Aorta (tissue), 5 donors: Measurements from ENCODE around the gene RFX3. TPM values are rescaled to one million over a fixed set of nuclear protein-coding genes. Genes with fewer than 3 reads are reported as not detected.

Experiments
- ATAC-seq: fragments of 200-7000 bp; cut with Tn5 transposase; one replicate; pipeline ENCODE4 v1.9.1; 2022; ENCODE audit warnings: moderate library complexity; ENCODE audit not compliant: low FRiP score
- DNase-seq, 2 donors: peaks; one replicate each; pipeline ENCODE4 v3.0.0-alpha.2; 2020
- H3K27ac ChIP-seq, 2 donors: one replicate each; pipeline ENCODE4 v1.5.1; 2013; ENCODE audit warnings: low read length in 2 of 2, mild to moderate bottlenecking in 2 of 2, moderate library complexity in 2 of 2, control low read depth in 1 of 2, inconsistent platforms in 1 of 2, low read depth in 1 of 2
- H3K27me3 ChIP-seq, 2 donors: one replicate each; pipeline ENCODE4 v1.6.1; 2013; ENCODE audit warnings: control low read depth in 1 of 2, low read length in 1 of 2, mild to moderate bottlenecking in 1 of 2, moderate library complexity in 1 of 2; ENCODE audit not compliant: insufficient read depth in 2 of 2, control insufficient read depth in 1 of 2
- H3K36me3 ChIP-seq, 2 donors: one replicate each; pipeline ENCODE4 v1.6.1; 2013; ENCODE audit warnings: control low read depth in 1 of 2, low read length in 1 of 2, mild to moderate bottlenecking in 1 of 2; ENCODE audit not compliant: insufficient read depth in 2 of 2, control insufficient read depth in 1 of 2
- H3K4me1 ChIP-seq, 2 donors: one replicate each; pipeline ENCODE4 v1.6.1; 2013; ENCODE audit warnings: low read length in 2 of 2, control low read depth in 1 of 2, mild to moderate bottlenecking in 1 of 2, moderate library complexity in 1 of 2; ENCODE audit not compliant: insufficient read depth in 2 of 2, control insufficient read depth in 1 of 2
- H3K4me3 ChIP-seq, 2 donors: one replicate each; pipeline ENCODE4 v1.5.1; 2013; ENCODE audit warnings: low read length in 2 of 2, control low read depth in 1 of 2, mild to moderate bottlenecking in 1 of 2
- H3K9me3 ChIP-seq: one replicate; pipeline ENCODE4 v1.6.1; 2013; ENCODE audit warnings: mild to moderate bottlenecking, low read length; ENCODE audit not compliant: control insufficient read depth
- WGBS, 2 donors: extraction: QIAGEN DNeasy Blood & Tissue Kit; methylation state at CpG; one replicate each; pipeline ENCODE4 v1.1.7; 2013; 5-methylcytosine and 5-hydroxymethylcytosine counted together
- intact Hi-C, 2 donors: fragments of 100-400 bp; cut with DNase I; formaldehyde crosslinking; loops; one replicate each; pipeline versions ENCODE4 v1.14.2 to v1.15.0; 2022
- polyA plus RNA-seq, 2 donors: library from polyadenylated mRNA; stranded (reverse); fragments of 200-250 nt; gene quantifications; one replicate each; pipeline ENCODE4 v1.2.3, GENCODE V29; 2013
- total RNA-seq, 2 donors: library from RNA; stranded (reverse); fragmentation: NEBNext Ultra II Directional; extraction: Animal tissue kit (Norgen Biotek cat#: 25700); gene quantifications; one replicate each; pipeline ENCODE4 v1.2.1, GENCODE V29; 2021
- donor health status: healthy with polysubstance abuse.
- donor health status: Bipolar disorder and iron deficiency.
- donor health status: DM: no; HTN: no; CAD: no.
- donor health status: DM: no; HTN: no; CAD: no.
- donor health status: DM: yes; HTN: yes; CAD: no.

The RFX3 gene
- total and polyA plus RNA-seq, 4 donors, result 0.38 to 22.4 (median 5.9) TPM

DNA sequence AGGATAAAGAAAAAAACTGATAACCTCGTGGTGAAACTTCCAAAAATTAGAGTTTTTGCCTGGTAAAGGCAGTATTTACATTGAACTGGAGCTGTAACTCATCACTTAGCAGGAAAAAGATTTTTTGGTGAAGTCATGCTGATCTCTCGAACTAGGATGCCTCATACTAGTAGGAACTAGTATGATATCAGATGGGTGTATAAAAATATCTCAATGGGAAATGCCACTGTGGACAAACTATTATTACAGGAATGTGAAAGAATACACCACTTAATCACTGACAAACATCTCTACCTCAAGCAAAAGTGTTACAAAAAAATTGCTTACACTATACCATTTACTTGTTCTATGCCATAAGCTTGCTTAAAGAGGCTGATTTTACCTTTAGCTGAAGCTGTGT, 28.4 kb downstream of the RFX3 start:
- Histone ChIP-seq H3K27me3 (no peaks in the 10 kb centered on the region), H3K36me3 (no peaks in the 10 kb centered on the region), H3K27ac (no peak overlapping the region), H3K4me1 (no peaks in the 10 kb centered on the region), H3K4me3 (no peak overlapping the region), H3K9me3 (no peaks in the 10 kb centered on the region)
- intact Hi-C loops, result no loop called here
- WGBS, 2 donors, result 64 to 74% methylated on average over 2 of the region's 2 CpGs
- ATAC-seq (no peak), DNase-seq (no peak)

DNA sequence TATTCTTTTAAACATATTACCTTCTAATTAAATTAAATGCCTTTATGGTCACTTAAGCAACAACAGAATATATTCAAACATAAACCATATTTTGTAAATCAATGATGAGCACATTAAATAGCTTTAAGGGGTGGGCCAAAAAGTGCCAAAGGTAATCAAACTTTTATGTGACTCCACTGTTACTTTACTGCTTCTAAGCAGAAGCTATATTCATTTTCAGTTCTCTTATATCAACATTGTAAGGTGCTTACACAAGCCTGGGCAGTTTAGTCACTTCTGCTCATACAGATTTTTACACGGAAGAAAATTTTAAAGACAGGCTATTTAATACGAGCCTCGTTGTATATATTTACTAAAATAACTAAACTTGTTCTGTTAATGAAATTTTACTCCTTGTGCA, 29.9 kb downstream of the RFX3 start:
- Histone ChIP-seq H3K4me3 (no peak overlapping the region), H3K27ac (no peak overlapping the region), H3K36me3 (no peaks in the 10 kb centered on the region), H3K4me1 (no peaks in the 10 kb centered on the region), H3K27me3 (no peaks in the 10 kb centered on the region), H3K9me3 (no peaks in the 10 kb centered on the region)
- ATAC-seq (no peak), DNase-seq (no peak)
- WGBS, 2 donors, result 79 to 82% methylated on average over 3 of the region's 3 CpGs
- intact Hi-C loops, result no loop called here

DNA sequence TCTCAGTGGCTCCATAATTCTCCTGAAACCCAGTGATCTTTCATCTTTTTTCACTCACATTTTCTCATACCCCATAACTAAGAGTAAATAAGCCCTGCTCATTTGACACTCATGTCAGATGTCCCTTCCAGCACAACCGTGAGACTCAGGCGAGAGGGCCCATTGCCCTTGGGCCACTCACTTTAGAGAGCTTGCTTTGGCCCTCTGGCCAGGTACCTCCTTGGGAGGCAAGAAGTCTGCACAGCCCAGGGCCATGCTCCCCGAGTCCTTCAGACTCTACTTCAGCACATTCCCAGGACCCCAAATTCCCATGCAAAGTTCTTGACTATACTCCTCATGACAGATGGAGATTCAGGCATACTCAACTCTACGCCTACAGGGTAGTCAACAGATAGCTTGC, 33.6 kb downstream of the RFX3 start:
- ATAC-seq (no peak), DNase-seq (no peak)
- WGBS, 2 donors, result 92 to 96% methylated on average over 4 of the region's 4 CpGs
- intact Hi-C loops, result no loop called here
- Histone ChIP-seq H3K9me3 (no peaks in the 10 kb centered on the region), H3K4me3 (no peak overlapping the region), H3K27me3 (no peaks in the 10 kb centered on the region), H3K36me3 (no peaks in the 10 kb centered on the region), H3K4me1 (no peaks in the 10 kb centered on the region), H3K27ac (no peak overlapping the region)

DNA sequence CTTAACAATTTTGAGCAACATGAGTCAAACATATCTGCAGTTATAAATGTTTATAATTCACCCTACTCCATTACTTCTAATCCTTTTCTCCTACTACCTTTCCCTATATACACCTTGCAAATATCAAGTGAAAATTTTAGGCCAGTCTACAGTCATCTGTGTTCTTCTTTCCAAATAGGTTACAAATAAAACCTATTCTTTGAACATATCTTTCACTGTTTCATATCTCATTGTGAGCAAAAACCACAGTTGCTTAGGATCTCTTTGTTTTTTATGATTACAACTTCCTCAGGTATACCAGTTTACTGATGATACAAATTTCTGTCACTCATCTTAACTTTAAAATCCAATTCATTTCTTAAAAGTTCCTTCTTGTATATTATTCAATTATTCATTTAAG, 34.4 kb downstream of the RFX3 start:
- Histone ChIP-seq H3K36me3 (no peaks in the 10 kb centered on the region), H3K27me3 (no peaks in the 10 kb centered on the region), H3K4me1 (no peaks in the 10 kb centered on the region), H3K27ac (no peak overlapping the region), H3K4me3 (no peak overlapping the region), H3K9me3 (no peaks in the 10 kb centered on the region)
- intact Hi-C loops, result no loop called here
- ATAC-seq (no peak), DNase-seq (no peak)

DNA sequence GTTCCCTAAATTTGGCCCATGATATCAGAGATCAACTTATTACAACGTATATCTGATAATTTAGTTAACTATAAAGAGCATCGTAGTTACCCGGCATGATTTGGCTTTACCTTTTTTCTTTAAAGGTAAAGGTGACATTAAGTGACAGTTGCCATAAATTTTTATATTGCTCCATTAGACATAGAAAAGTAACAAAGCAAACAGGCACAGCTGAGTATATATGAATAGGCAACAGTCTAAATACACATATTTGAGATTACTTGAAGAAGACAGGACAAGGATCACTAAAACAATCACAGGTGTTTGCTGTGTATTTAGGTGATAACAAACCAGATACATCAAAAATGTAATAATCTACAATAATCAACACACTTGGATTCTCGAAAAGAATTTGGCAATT, 34.8 kb downstream of the RFX3 start:
- no peak overlapping the region for H3K4me3 ChIP-seq
- H3K36me3 ChIP-seq, result no peaks in the 10 kb centered on the region
- no peak for ATAC-seq
- no peaks in the 10 kb centered on the region for H3K4me1 ChIP-seq
- DNase-seq, result no peak
- intact Hi-C loops, result no loop called here
- no peaks in the 10 kb centered on the region for H3K9me3 ChIP-seq
- no peak overlapping the region for H3K27ac ChIP-seq
- no peaks in the 10 kb centered on the region for H3K27me3 ChIP-seq
- 84 to 88% methylated on average over 4 of the region's 4 CpGs for WGBS, 2 donors

DNA sequence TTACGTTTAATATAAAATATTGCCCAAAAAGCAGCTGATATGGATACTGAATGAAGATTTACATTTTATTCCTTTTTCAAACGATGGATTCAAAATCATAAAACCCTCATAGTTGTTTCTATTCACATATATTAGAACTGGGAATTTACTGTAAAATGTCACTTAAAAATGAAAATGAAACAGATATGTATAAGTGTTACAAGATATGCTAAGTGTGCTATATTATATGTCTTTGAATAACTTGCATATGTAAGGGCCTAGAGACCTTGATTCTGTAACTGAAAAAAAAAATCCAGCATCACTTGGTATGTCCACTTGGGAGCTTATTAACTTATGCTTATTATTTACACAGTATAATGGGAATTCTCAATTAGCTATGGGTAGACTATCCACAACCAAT, 43.2 kb downstream of the RFX3 start:
- WGBS, 2 donors, result 92 to 94% methylated on average over 2 of the region's 2 CpGs
- no peak overlapping the region for H3K27ac ChIP-seq

DNA sequence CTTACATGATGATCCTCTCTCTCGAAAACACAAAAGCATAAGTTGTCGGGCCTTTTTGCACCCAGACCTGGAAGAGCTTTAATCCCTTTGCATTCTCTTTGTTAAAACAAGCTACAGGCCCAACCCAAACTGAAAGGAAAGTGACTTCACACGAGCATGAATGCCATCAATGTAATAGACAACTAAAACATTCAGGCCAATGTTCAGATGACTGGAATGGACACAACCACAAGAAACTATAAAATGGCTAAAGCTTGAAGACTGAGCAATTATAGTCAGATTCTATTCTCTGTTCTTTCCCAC, 45.5 kb downstream of the RFX3 start:
- Histone ChIP-seq H3K9me3 (no peaks in the 10 kb centered on the region), H3K4me3 (no peak overlapping the region), H3K27ac (no peak overlapping the region), H3K27me3 (no peaks in the 10 kb centered on the region), H3K36me3 (peaks cover 0 to 3% of the 10 kb centered on the region in 2 donors), H3K4me1 (no peaks in the 10 kb centered on the region)
- 87 to 89% methylated on average over 3 of the region's 3 CpGs for WGBS, 2 donors
- DNase-seq, result no peak
- no peak for ATAC-seq
- intact Hi-C loops, result no loop called here

More for the DNA sequence above, 43.2 kb downstream of the RFX3 start:
- DNase-seq (no peak), ATAC-seq (no peak)
- Histone ChIP-seq H3K9me3 (no peaks in the 10 kb centered on the region), H3K27me3 (no peaks in the 10 kb centered on the region), H3K4me1 (no peaks in the 10 kb centered on the region), H3K36me3 (peaks cover 0 to 3% of the 10 kb centered on the region in 2 donors), H3K4me3 (no peak overlapping the region)
- intact Hi-C loops, result no loop called here

DNA sequence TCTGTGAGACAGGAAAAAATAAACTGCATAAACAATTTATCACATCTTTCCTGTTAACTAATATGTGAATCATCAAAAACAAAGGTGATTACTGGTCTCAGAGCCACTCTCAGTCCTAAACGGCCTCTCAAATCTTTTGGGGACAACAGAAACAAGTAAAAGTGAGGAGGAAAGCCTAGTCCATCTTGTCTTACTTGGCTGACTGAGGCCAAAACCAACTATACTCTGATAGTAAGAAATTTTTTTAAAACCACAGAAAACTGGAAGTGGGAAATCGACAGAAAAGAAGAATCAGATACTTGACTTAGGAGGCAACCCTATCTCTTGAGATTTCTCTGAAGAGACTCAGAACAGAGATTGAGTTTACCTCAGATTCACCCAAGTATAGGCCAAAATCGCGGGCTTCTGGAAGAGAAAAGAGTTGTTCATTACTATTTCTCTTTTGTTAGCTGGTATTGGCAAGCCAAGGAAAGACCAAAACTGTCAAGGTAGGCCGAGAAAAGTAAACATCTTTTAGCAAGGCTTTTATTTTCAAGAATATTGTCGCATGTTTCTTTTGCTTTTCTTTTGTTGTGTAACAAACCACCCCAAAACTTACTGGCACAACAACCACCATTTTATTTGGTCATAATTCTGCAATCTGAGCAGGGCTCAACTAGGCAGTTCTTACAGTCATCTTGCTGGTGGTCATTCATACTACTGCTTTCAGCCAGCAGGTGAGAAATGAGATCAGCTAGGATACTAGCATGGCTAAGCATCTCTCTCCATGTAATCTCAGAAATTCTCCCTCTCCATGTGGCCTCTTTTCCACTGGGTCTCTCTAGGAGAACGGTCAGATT, 46.1 kb downstream of the RFX3 start:
- intact Hi-C loops, result no loop called here
- no peaks in the 10 kb centered on the region for H3K9me3 ChIP-seq
- H3K36me3 ChIP-seq, result peaks cover 0 to 3% of the 10 kb centered on the region in 2 donors
- ATAC-seq (no peak), DNase-seq (no peak)
- 87 to 90% methylated on average over 7 of the region's 7 CpGs for WGBS, 2 donors
- H3K27ac ChIP-seq, result no peak overlapping the region
- no peaks in the 10 kb centered on the region for H3K27me3 ChIP-seq
- no peaks in the 10 kb centered on the region for H3K4me1 ChIP-seq
- H3K4me3 ChIP-seq, result no peak overlapping the region

DNA sequence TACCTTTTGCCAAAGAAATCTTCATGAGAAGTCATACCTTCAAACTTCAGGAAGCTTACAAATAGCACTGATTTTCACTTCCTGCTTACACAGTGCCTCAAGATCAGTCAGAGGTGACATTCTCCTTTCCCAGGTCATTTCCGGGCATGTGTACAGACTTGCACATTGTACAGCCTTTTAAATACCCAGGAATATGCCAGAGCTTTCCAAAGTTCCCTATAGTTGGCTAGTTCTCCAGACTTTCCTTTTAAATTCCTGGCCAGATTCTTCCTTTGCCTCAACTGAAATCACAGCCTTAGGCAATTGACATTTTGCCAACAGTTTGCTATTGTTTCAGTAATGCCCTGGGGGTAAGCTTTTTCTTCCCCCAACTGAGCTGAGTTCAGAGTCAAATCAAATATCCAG, 47.2 kb downstream of the RFX3 start:
- Histone ChIP-seq H3K27me3 (no peaks in the 10 kb centered on the region), H3K9me3 (no peaks in the 10 kb centered on the region), H3K36me3 (peaks cover 0 to 3% of the 10 kb centered on the region in 2 donors), H3K27ac (no peak overlapping the region), H3K4me1 (no peaks in the 10 kb centered on the region), H3K4me3 (no peak overlapping the region)
- no peak for DNase-seq
- ATAC-seq, result no peak
- 75 to 88% methylated on average over 1 of the region's 1 CpG for WGBS, 2 donors
- intact Hi-C loops, result no loop called here
